Cardiac muscle cell (in vitro differentiated cells and primary cell): ENCODE measurements around the gene COQ5. TPM values are rescaled to one million over a fixed set of nuclear protein-coding genes. Genes with fewer than 3 reads are reported as not detected.
A peak's percentile ranks its signal among the peaks of the same experiment; 100 is the strongest.

ENCODE experiments used
- DNase-seq, 2 donors: peaks; one replicate each; pipeline versions ENCODE4 v3.0.0 to v3.0.0-alpha.2; 2010 to 2017; ENCODE audit warnings: low read depth in 1 of 2, low spot score in 1 of 2
- H3K27ac ChIP-seq: fragments of 200-600 bp; sonication (generic); 2 replicates; pipeline ENCODE4 v1.5.1; 2016
- H3K27me3 ChIP-seq: fragments of 200-600 bp; sonication (generic); 2 replicates; pipeline ENCODE4 v1.6.0; 2016; ENCODE audit warnings: control low read depth
- H3K36me3 ChIP-seq: fragments of 200-600 bp; sonication (generic); 2 replicates; pipeline ENCODE4 v1.5.1; 2016; ENCODE audit warnings: control low read depth
- H3K4me1 ChIP-seq: fragments of 200-600 bp; sonication (generic); 2 replicates; pipeline ENCODE4 v1.8.1; 2017; ENCODE audit warnings: low read depth, mild to moderate bottlenecking, mixed run types
- H3K4me3 ChIP-seq: fragments of 200-600 bp; sonication (generic); 2 replicates; pipeline ENCODE4 v1.5.1; 2016; ENCODE audit warnings: mild to moderate bottlenecking
- H3K9me3 ChIP-seq: fragments of 200-600 bp; sonication (generic); 2 replicates; pipeline ENCODE4 v1.5.1; 2017; ENCODE audit warnings: low read depth, mild to moderate bottlenecking, control low read depth
- CTCF ChIP-seq: IDR thresholded peaks from 2 replicates; pipeline ENCODE4 v1.5.1; 2012; ENCODE audit warnings: low read depth, mild to moderate bottlenecking, low read length
- polyA plus RNA-seq: library from polyadenylated mRNA; unstranded; fragments of >200 nt; fragmentation: Nextera tagmentation; extraction: Ambion mirVana; gene quantifications from 2 replicates; pipeline ENCODE4 v1.2.1, GENCODE V29; 2016
- total RNA-seq: library from RNA; depleted of rRNA; stranded (reverse); fragments of >200 nt; gene quantifications from 2 replicates; pipeline ENCODE4 v1.2.3, GENCODE V29; 2016

COQ5 gene
- total and polyA plus RNA-seq, 2 experiments from 2014 or later, result 67.2 to 99.3 TPM

GRCh38 chr12:120562906-120563305 is 33.9 kb upstream of the COQ5 start:
- no peak for TF ChIP-seq CTCF
- Histone ChIP-seq H3K27ac (peak overlapping the region; percentile 15), H3K4me3 (no peak overlapping the region), H3K9me3 (no peaks in the 10 kb centered on the region), H3K4me1 (no peaks in the 10 kb centered on the region), H3K36me3 (peaks cover 76% of the 10 kb centered on the region), H3K27me3 (no peaks in the 10 kb centered on the region)
- no peak for DNase-seq

GRCh38 chr12:120557589-120557988 is 28.6 kb upstream of the COQ5 start:
- no peak for DNase-seq
- Histone ChIP-seq H3K27ac (no peak overlapping the region), H3K9me3 (no peaks in the 10 kb centered on the region), H3K27me3 (no peaks in the 10 kb centered on the region), H3K36me3 (peaks cover 53% of the 10 kb centered on the region), H3K4me3 (no peak overlapping the region), H3K4me1 (no peaks in the 10 kb centered on the region)
- TF ChIP-seq CTCF, result no peak

GRCh38 chr12:120554678-120555077 is 25.7 kb upstream of the COQ5 start:
- Histone ChIP-seq H3K4me1 (peaks cover 7% of the 10 kb centered on the region), H3K27me3 (no peaks in the 10 kb centered on the region), H3K36me3 (peaks cover 41% of the 10 kb centered on the region), H3K27ac (no peak overlapping the region), H3K4me3 (no peak overlapping the region), H3K9me3 (no peaks in the 10 kb centered on the region)
- no peak for DNase-seq
- no peak for TF ChIP-seq CTCF

- no peaks in the 10 kb centered on the region for H3K9me3 ChIP-seq
- H3K27me3 ChIP-seq, result no peaks in the 10 kb centered on the region
- H3K4me1 ChIP-seq, result peaks cover 33% of the 10 kb centered on the region
- DNase-seq, result no peak
- H3K36me3 ChIP-seq, result peaks cover 29% of the 10 kb centered on the region
- no peak overlapping the region for H3K4me3 ChIP-seq
- H3K27ac ChIP-seq, result peak overlapping the region; percentile 13
- TF ChIP-seq CTCF, result no peak
These were observed 17.1 kb upstream of the COQ5 start for GRCh38 chr12:120546050-120546386.

- Histone ChIP-seq H3K4me1 (peaks cover 33% of the 10 kb centered on the region), H3K9me3 (no peaks in the 10 kb centered on the region), H3K4me3 (no peak overlapping the region), H3K27ac (no peak overlapping the region), H3K27me3 (no peaks in the 10 kb centered on the region), H3K36me3 (peaks cover 26% of the 10 kb centered on the region)
- DNase-seq, result no peak
- TF ChIP-seq CTCF, result no peak
These were observed 15.7 kb upstream of the COQ5 start for GRCh38 chr12:120544691-120545090.

- Histone ChIP-seq H3K9me3 (no peaks in the 10 kb centered on the region), H3K4me3 (no peak overlapping the region), H3K27me3 (no peaks in the 10 kb centered on the region), H3K4me1 (peaks cover 46% of the 10 kb centered on the region), H3K27ac (no peak overlapping the region), H3K36me3 (peaks cover 11% of the 10 kb centered on the region)
- TF ChIP-seq CTCF, result no peak
- no peak for DNase-seq
These were observed 13.2 kb upstream of the COQ5 start for GRCh38 chr12:120542166-120542565.
